Measurements from ENCODE around the gene SRPK1.

GRCh38 chr6:35796236-35796635 lies 124.7 kb downstream of the SRPK1 start:
- no peak for TF ChIP-seq POLR2A (IDR thresholded peaks at IDR 0.05)
- TF ChIP-seq CTCF (IDR thresholded peaks at IDR 0.05 in 4 of 5, conservative IDR thresholded peaks at IDR 0.05 in 1 of 5), result no peak

Data from gastrocnemius medialis (tissue), 4 donors.